Measurements from ENCODE around the gene CRACDL.

The CRACDL gene

DNA sequence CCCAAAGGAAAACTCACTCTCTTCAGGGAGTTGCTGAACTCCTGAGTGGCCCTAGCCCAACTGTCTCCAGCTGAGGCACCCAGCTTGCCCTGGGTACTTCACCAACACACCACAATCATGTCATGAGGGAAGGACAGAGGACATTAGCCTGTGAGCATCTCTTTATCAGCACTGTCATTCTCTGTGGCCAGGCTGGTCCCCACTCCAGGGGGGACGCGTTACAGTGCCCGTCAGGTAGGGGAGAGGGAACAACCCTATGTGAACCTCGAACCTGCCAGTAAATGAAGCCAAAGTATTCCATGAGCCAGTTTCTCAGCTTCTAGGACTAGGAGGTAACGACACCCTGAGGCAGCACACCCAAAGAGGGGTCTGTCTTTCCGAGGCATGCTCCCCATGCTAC lies 110.2 kb downstream of the CRACDL start:
- Histone ChIP-seq H3K27me3 (ENCODE audit: control insufficient read depth in 2 of 2, insufficient read depth in 2 of 2, low read length in 2 of 2) (no peaks in the 10 kb centered on the region), H3K9ac (ENCODE audit: low read depth in 1 of 2, low read length in 2 of 2) (no peak overlapping the region), H3K27ac (ENCODE audit: low read depth in 2 of 2, low read length in 2 of 2) (no peak overlapping the region), H3K9me3 (ENCODE audit: control insufficient read depth in 2 of 2, low read length in 2 of 2) (no peaks in the 10 kb centered on the region), H3K4me3 (ENCODE audit: low read length in 2 of 2) (no peak overlapping the region), H3K36me3 (ENCODE audit: control insufficient read depth in 2 of 2, insufficient read depth in 2 of 2, low read length in 2 of 2) (peaks cover 3 to 6% of the 10 kb centered on the region in 2 donors), H3K4me1 (ENCODE audit: control insufficient read depth in 2 of 2, insufficient read depth in 2 of 2, low read length in 2 of 2) (no peaks in the 10 kb centered on the region)

DNA sequence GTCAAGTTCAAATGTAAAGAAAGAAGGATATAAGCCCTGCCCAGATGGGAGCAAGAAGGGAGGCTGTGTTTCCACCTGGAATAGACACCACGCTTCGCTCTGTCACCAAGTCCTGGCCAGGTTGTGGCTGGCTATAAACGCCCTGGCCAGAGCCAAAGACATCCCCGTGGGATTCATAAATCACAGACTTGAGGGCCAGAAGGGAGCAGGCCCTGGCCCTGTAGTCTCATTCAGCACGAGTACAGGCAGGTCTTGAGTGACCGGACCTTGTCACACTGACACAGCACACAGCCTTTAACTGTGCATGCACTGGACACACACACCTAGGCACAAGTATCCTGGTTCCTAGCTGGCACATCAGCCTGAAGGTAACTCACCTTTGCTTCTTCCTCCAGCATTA lies 110.6 kb downstream of the CRACDL start:
- no peak overlapping the region for H3K27ac ChIP-seq (ENCODE audit: low read depth in 2 of 2, low read length in 2 of 2)
- no peaks in the 10 kb centered on the region for H3K4me1 ChIP-seq (ENCODE audit: control insufficient read depth in 2 of 2, insufficient read depth in 2 of 2, low read length in 2 of 2)
- no peaks in the 10 kb centered on the region for H3K9me3 ChIP-seq (ENCODE audit: control insufficient read depth in 2 of 2, low read length in 2 of 2)
- no peak overlapping the region for H3K9ac ChIP-seq (ENCODE audit: low read depth in 1 of 2, low read length in 2 of 2)
- no peak overlapping the region for H3K4me3 ChIP-seq (ENCODE audit: low read length in 2 of 2)
- peaks cover 3 to 4% of the 10 kb centered on the region in 2 donors for H3K36me3 ChIP-seq (ENCODE audit: control insufficient read depth in 2 of 2, insufficient read depth in 2 of 2, low read length in 2 of 2)
- no peaks in the 10 kb centered on the region for H3K27me3 ChIP-seq (ENCODE audit: control insufficient read depth in 2 of 2, insufficient read depth in 2 of 2, low read length in 2 of 2)

DNA sequence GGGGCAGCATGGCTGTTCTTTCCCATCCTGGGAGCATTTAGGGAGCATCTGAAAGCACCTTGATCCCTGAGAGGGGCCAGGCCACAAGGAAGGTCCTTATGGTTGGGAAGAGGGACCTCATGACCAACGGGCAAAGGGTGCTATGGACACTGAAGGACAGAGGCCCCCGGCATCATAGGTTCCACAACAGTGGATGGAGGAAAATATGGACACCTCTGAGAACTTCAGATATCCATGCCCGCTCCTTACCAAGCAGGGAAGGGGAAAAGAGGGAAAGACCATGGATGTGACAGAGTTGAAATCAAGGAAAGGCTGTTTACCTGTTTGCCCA lies 111.0 kb downstream of the CRACDL start:
- no peaks in the 10 kb centered on the region for H3K4me1 ChIP-seq (ENCODE audit: control insufficient read depth in 2 of 2, insufficient read depth in 2 of 2, low read length in 2 of 2)
- no peaks in the 10 kb centered on the region for H3K9me3 ChIP-seq (ENCODE audit: control insufficient read depth in 2 of 2, low read length in 2 of 2)
- no peak overlapping the region for H3K4me3 ChIP-seq (ENCODE audit: low read length in 2 of 2)
- H3K9ac ChIP-seq (ENCODE audit: low read depth in 1 of 2, low read length in 2 of 2), result no peak overlapping the region
- no peaks in the 10 kb centered on the region for H3K27me3 ChIP-seq (ENCODE audit: control insufficient read depth in 2 of 2, insufficient read depth in 2 of 2, low read length in 2 of 2)
- peaks cover 3 to 4% of the 10 kb centered on the region in 2 donors for H3K36me3 ChIP-seq (ENCODE audit: control insufficient read depth in 2 of 2, insufficient read depth in 2 of 2, low read length in 2 of 2)
- no peak overlapping the region for H3K27ac ChIP-seq (ENCODE audit: low read depth in 2 of 2, low read length in 2 of 2)

DNA sequence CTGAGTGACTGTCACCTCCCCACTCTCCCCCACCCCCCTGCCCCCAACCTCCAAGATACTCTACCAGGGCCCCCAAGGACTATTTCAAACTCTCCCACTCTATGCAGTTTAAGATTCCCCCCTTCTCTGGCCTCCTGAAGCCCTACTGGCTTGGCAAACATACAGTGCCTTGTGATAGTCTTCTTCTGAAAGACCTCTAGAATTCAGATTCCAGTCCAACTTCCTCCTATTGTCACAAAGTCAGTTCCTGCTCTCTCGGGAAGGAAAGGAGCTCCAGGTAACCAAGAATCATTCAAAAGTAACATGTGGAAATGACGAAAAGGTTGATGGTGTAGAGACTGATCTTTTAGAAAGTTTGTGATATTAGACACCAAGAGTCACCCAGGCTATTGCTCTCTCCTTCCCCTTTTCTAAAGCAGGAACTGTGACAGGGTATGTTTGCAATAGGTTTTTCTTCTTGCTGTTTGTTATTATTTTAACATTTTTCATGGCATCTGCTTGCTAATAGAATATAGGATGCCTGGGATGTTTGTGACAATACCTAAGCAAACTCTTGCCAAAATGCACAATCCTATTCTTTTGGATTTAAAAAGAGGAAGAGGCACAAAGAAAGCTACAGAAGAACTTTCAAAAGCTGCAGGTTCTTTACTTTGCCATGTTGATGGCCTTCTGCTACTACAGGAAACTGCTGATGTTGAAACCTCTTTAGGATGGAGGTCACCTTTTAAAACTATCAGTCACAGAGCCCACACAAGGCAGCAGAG lies 111.6 kb downstream of the CRACDL start:
- Histone ChIP-seq H3K9ac (ENCODE audit: low read depth in 1 of 2, low read length in 2 of 2) (no peak overlapping the region), H3K27ac (ENCODE audit: low read depth in 2 of 2, low read length in 2 of 2) (no peak overlapping the region), H3K36me3 (ENCODE audit: control insufficient read depth in 2 of 2, insufficient read depth in 2 of 2, low read length in 2 of 2) (peaks cover 3 to 5% of the 10 kb centered on the region in 2 donors), H3K27me3 (ENCODE audit: control insufficient read depth in 2 of 2, insufficient read depth in 2 of 2, low read length in 2 of 2) (no peaks in the 10 kb centered on the region), H3K9me3 (ENCODE audit: control insufficient read depth in 2 of 2, low read length in 2 of 2) (no peaks in the 10 kb centered on the region), H3K4me1 (ENCODE audit: control insufficient read depth in 2 of 2, insufficient read depth in 2 of 2, low read length in 2 of 2) (no peaks in the 10 kb centered on the region), H3K4me3 (ENCODE audit: low read length in 2 of 2) (no peak overlapping the region)

DNA sequence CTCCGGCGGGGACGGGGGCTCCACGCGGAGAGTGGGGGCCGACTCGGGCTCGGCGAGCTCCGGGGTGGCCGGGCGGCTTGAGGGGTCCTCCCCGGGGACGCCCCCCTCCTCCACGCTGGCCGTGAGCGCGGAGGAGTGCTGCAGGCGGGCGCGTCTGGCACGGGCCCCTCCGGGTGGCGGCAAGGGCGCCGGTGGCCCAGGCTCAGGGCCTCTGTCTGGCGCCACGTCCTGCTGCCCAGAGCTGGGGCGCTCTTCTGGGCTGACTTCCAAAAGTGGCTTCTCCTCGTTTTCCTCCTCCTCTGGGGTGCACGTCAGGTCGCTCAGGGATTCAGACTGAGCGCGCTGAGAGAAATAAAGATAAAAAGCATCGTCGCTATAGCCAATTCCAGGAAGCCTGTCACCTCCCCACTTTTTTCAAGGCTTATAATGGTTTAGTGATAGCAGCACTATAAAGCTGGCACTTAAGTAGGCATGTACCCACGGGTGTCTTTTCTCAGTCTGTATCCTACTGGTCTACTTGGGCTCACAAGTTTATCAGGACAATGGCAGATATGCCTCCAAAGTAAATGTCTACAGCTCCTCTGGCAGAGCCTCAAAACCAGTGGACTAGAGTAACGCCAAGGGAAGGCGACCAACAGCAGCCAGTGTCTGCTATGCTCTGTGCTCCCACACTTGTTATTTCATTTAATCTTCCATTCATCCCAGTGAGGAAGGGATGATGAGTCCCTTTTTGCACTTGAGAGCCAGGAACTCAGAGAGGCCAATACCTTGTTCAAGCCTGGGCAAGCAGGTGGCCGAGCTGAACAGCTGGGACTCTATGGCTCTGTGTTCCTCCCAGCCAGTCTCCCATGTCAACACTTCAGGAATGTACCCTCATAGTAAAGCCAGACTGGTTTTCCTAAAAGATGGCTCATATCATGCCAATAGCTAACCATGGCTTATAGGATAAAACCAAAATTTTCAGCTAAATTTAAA lies 112.5 kb downstream of the CRACDL start:
- no peaks in the 10 kb centered on the region for H3K9me3 ChIP-seq (ENCODE audit: control insufficient read depth in 2 of 2, low read length in 2 of 2)
- no peaks in the 10 kb centered on the region for H3K4me1 ChIP-seq (ENCODE audit: control insufficient read depth in 2 of 2, insufficient read depth in 2 of 2, low read length in 2 of 2)
- no peaks in the 10 kb centered on the region for H3K27me3 ChIP-seq (ENCODE audit: control insufficient read depth in 2 of 2, insufficient read depth in 2 of 2, low read length in 2 of 2)
- H3K9ac ChIP-seq (ENCODE audit: low read depth in 1 of 2, low read length in 2 of 2), result peak overlapping the region in 1 of 2 donors; percentile 23
- H3K36me3 ChIP-seq (ENCODE audit: control insufficient read depth in 2 of 2, insufficient read depth in 2 of 2, low read length in 2 of 2), result peaks cover 4 to 8% of the 10 kb centered on the region in 2 donors
- peak overlapping the region in 1 of 2 donors; percentile 48 for H3K27ac ChIP-seq (ENCODE audit: low read depth in 2 of 2, low read length in 2 of 2)
- H3K4me3 ChIP-seq (ENCODE audit: low read length in 2 of 2), result no peak overlapping the region

DNA sequence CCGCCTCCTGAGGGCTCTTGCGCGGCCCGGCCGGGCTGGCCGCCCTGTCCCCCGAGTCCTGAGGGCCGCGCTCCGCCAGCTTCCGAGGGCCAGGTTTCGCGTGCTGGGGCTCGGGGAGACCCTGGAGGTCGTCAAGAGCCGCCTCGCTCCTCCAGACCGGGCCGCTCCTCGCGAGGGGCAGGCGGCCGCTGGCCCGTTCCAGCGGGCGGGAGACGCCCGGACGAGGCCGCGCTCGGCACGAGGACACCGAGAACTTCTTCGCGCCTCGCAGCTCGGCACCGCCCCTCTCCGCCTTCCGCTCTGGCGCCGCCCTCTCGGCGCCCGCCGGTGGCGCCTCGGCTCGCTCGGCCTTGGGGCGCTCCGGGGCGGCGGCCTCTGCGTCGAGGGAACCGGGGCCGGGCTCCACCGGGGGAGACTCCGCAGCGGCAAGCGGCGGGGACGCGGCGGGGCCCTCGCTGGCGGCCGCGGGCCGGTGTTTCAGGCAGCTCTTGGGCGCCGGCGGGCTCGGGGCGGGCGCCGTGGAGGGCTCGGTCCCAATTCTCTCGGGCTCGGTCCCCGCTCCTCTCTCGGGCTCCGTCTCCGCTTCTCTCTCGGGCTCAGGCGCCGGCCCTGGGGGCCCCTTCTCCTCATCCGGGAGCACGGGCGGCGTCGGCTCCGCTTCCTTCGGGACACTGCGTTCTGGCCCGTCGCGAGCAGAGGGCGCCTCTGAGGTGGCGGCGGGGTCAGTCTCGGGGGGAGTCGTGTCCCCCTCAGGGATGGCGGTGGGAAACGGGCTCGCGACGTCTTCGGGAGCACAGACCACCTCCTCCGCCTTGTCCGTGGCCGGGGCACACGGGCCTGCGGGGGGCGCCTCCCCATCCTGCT lies 113.5 kb downstream of the CRACDL start:
- no peaks in the 10 kb centered on the region for H3K4me1 ChIP-seq (ENCODE audit: control insufficient read depth in 2 of 2, insufficient read depth in 2 of 2, low read length in 2 of 2)
- H3K4me3 ChIP-seq (ENCODE audit: low read length in 2 of 2), result peak overlapping the region in 1 of 2 donors; percentile 7
- H3K27me3 ChIP-seq (ENCODE audit: control insufficient read depth in 2 of 2, insufficient read depth in 2 of 2, low read length in 2 of 2), result no peaks in the 10 kb centered on the region
- H3K9me3 ChIP-seq (ENCODE audit: control insufficient read depth in 2 of 2, low read length in 2 of 2), result no peaks in the 10 kb centered on the region
- peaks cover 7 to 8% of the 10 kb centered on the region in 2 donors for H3K36me3 ChIP-seq (ENCODE audit: control insufficient read depth in 2 of 2, insufficient read depth in 2 of 2, low read length in 2 of 2)
- peak overlapping the region; percentile 23 to 24 for H3K9ac ChIP-seq (ENCODE audit: low read depth in 1 of 2, low read length in 2 of 2)
- peak overlapping the region; percentile 16 to 48 for H3K27ac ChIP-seq (ENCODE audit: low read depth in 2 of 2, low read length in 2 of 2)

DNA sequence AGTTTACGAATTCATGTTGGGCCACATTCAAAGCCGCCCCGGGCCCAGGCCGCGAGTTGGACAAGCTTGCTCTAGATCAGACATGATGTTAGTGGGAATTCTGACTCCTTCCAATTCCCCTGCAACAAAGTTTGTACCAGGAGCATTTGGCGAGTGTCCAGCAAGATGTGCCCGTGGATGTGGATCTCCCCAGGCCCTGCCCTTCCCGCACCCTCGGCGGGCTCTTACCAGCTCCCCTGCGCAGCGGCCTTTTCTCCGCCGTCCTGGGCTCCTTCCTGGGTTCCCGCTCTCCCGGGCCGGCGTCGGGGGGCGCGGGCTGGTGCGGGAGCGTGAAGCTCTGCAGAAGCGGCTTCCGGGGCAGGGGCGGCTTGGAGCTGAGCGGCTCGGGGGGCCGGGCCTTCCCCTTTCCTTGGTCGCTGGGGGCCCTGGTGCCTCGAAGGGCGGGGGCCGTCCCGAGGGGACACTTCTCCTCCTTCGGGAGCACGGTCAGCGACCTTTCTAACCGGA lies 114.3 kb downstream of the CRACDL start:
- Histone ChIP-seq H3K36me3 (ENCODE audit: control insufficient read depth in 2 of 2, insufficient read depth in 2 of 2, low read length in 2 of 2) (peaks cover 7 to 8% of the 10 kb centered on the region in 2 donors), H3K9ac (ENCODE audit: low read depth in 1 of 2, low read length in 2 of 2) (no peak overlapping the region), H3K4me1 (ENCODE audit: control insufficient read depth in 2 of 2, insufficient read depth in 2 of 2, low read length in 2 of 2) (no peaks in the 10 kb centered on the region), H3K27me3 (ENCODE audit: control insufficient read depth in 2 of 2, insufficient read depth in 2 of 2, low read length in 2 of 2) (no peaks in the 10 kb centered on the region), H3K4me3 (ENCODE audit: low read length in 2 of 2) (no peak overlapping the region), H3K9me3 (ENCODE audit: control insufficient read depth in 2 of 2, low read length in 2 of 2) (no peaks in the 10 kb centered on the region), H3K27ac (ENCODE audit: low read depth in 2 of 2, low read length in 2 of 2) (no peak overlapping the region)

DNA sequence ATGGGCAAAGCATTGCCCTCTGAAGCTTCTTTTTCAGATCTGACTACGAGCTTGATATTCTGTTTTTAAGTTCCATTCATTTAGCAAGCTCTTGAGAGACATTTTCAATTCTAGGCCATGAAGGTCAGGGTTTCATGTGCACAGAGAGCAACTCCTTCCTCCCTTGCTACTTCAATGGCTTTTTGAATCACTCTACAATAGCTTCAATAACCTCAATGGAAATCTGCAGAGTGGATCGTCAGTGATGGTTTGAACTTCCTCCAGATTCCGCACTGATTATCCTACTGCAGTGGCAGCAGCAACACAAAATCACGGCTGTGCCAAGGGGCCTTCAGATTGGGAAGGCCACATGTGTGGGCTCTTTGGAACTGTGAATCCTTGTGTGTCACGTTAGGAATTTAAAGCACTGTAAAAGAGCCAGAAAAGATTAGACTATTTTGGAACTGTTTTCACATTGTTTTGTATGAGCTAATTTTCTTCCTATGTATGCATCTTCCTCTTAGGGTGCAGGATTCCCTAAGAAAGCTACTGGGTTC lies 116.7 kb downstream of the CRACDL start:
- Histone ChIP-seq H3K4me1 (ENCODE audit: control insufficient read depth in 2 of 2, insufficient read depth in 2 of 2, low read length in 2 of 2) (no peaks in the 10 kb centered on the region), H3K27ac (ENCODE audit: low read depth in 2 of 2, low read length in 2 of 2) (no peak overlapping the region), H3K27me3 (ENCODE audit: control insufficient read depth in 2 of 2, insufficient read depth in 2 of 2, low read length in 2 of 2) (no peaks in the 10 kb centered on the region), H3K9me3 (ENCODE audit: control insufficient read depth in 2 of 2, low read length in 2 of 2) (no peaks in the 10 kb centered on the region), H3K9ac (ENCODE audit: low read depth in 1 of 2, low read length in 2 of 2) (no peak overlapping the region), H3K36me3 (ENCODE audit: control insufficient read depth in 2 of 2, insufficient read depth in 2 of 2, low read length in 2 of 2) (peaks cover 4 to 8% of the 10 kb centered on the region in 2 donors), H3K4me3 (ENCODE audit: low read length in 2 of 2) (no peak overlapping the region)

DNA sequence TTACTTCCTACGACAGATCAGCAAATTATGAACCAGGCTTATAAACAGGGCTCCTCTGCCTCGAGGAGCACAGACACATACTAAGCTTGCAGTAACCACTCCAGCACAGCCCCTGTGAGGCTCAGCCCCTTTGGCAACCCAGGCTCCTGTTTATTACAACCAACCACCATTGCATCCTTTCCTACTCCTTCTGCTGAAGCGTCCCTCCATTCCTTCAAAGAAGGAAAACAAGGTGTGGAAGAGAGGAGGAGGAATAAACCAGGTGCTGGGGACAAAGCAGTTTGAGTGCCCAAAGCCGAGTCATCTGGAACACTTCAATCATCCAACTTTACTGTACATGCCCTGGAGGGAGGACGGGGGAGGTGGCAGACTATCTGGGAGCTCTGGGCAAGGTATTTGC lies 117.9 kb downstream of the CRACDL start:
- Histone ChIP-seq H3K27ac (ENCODE audit: low read depth in 2 of 2, low read length in 2 of 2) (no peak overlapping the region), H3K9me3 (ENCODE audit: control insufficient read depth in 2 of 2, low read length in 2 of 2) (no peaks in the 10 kb centered on the region), H3K27me3 (ENCODE audit: control insufficient read depth in 2 of 2, insufficient read depth in 2 of 2, low read length in 2 of 2) (no peaks in the 10 kb centered on the region), H3K9ac (ENCODE audit: low read depth in 1 of 2, low read length in 2 of 2) (no peak overlapping the region), H3K36me3 (ENCODE audit: control insufficient read depth in 2 of 2, insufficient read depth in 2 of 2, low read length in 2 of 2) (peaks cover 4 to 8% of the 10 kb centered on the region in 2 donors), H3K4me1 (ENCODE audit: control insufficient read depth in 2 of 2, insufficient read depth in 2 of 2, low read length in 2 of 2) (no peaks in the 10 kb centered on the region), H3K4me3 (ENCODE audit: low read length in 2 of 2) (no peak overlapping the region)

Measured in mucosa of rectum (tissue), 2 donors.